IMR-90 (cell line): ENCODE measurements around the gene SGK2. TPM values are rescaled to one million over a fixed set of nuclear protein-coding genes. Genes with fewer than 3 reads are reported as not detected.

Source experiments
- ATAC-seq: fragments of 200-7000 bp; cut with Tn5 transposase; 2 replicates; pipeline ENCODE4 v1.9.1; 2020; ENCODE audit warnings: low read depth, mild to moderate bottlenecking, moderate library complexity
- BruUV-seq: library from RNA; stranded (reverse); fragments of 400-500 nt; replicated peaks from 2 replicates; lab custom pipeline; 2021; lab: Mats Ljungman, UMichigan
- CTCF ChIA-PET: fragments of 300-600 bp; formaldehyde crosslinking; extraction: SDS; loops from one replicate; lab custom pipeline; 2021; ENCODE audit warnings: antibody characterized with exemption; lab: Yijun Ruan, JAX
- POLR2A ChIA-PET: fragments of 300-600 bp; sonication (Branson Sonifier 250); formaldehyde crosslinking; loops from one replicate; lab custom pipeline; 2022; ENCODE audit warnings: antibody characterized with exemption; ENCODE audit not compliant: unreplicated experiment; lab: Charles Lee
- DNase-seq: peaks from one replicate; pipeline ENCODE4 v3.0.0; 2013
- H2AFZ ChIP-seq: replicated peaks from 2 replicates; pipeline ENCODE3; 2013; ENCODE audit warnings: low read length, mild to moderate bottlenecking; ENCODE audit not compliant: poor library complexity
- H2AK5ac ChIP-seq: 2 replicates; pipeline ENCODE4 v1.6.1; 2013; ENCODE audit warnings: low read depth, low read length, inconsistent platforms
- H2AK9ac ChIP-seq: replicated peaks from 2 replicates; pipeline ENCODE3; 2013; ENCODE audit warnings: mild to moderate bottlenecking, low read depth, low read length, moderate library complexity; ENCODE audit not compliant: poor library complexity
- H2BK120ac ChIP-seq: 2 replicates; pipeline ENCODE4 v1.6.1; 2013; ENCODE audit warnings: low read depth, low read length, inconsistent platforms
- H2BK15ac ChIP-seq: 3 replicates; pipeline ENCODE4 v1.6.1; 2013; ENCODE audit warnings: low read depth, low read length, inconsistent platforms
- H2BK20ac ChIP-seq: 2 replicates; pipeline ENCODE4 v1.6.1; 2013; ENCODE audit warnings: low read depth, mild to moderate bottlenecking, inconsistent platforms, low read length, moderate library complexity
- H2BK5ac ChIP-seq: 2 replicates; pipeline ENCODE4 v1.6.1; 2013; ENCODE audit warnings: mild to moderate bottlenecking, low read depth, low read length, inconsistent platforms; ENCODE audit not compliant: poor library complexity, severe bottlenecking
- H3K14ac ChIP-seq: replicated peaks from 2 replicates; pipeline ENCODE4 v1.6.1; 2013; ENCODE audit warnings: low read depth, low read length, inconsistent platforms
- H3K18ac ChIP-seq: 2 replicates; pipeline ENCODE4 v1.6.1; 2013; ENCODE audit warnings: low read depth, low read length, control low read depth
- H3K23ac ChIP-seq: 2 replicates; pipeline ENCODE4 v1.6.1; 2013; ENCODE audit warnings: low read depth, low read length, inconsistent platforms
- H3K27ac ChIP-seq: 2 replicates; pipeline ENCODE4 v1.5.1; 2013; ENCODE audit warnings: mild to moderate bottlenecking, control low read depth, low read length; ENCODE audit not compliant: insufficient read depth
- H3K27me3 ChIP-seq: 2 replicates; pipeline ENCODE4 v1.6.1; 2013; ENCODE audit warnings: low read length; ENCODE audit not compliant: control insufficient read depth, insufficient read depth
- H3K36me3 ChIP-seq: 2 replicates; pipeline ENCODE4 v1.6.1; 2013; ENCODE audit warnings: low read length, mixed read lengths; ENCODE audit not compliant: control insufficient read depth, insufficient read depth
- H3K4ac ChIP-seq: 2 replicates; pipeline ENCODE4 v1.6.1; 2013; ENCODE audit warnings: low read depth, low read length, inconsistent platforms
- H3K4me1 ChIP-seq: 2 replicates; pipeline ENCODE4 v1.6.1; 2013; ENCODE audit warnings: low read length, mixed read lengths; ENCODE audit not compliant: control insufficient read depth, insufficient read depth
- H3K4me2 ChIP-seq: 2 replicates; pipeline ENCODE4 v1.6.1; 2013; ENCODE audit warnings: low read depth, mild to moderate bottlenecking, control low read depth, low read length, moderate library complexity
- H3K4me3 ChIP-seq: 2 replicates; pipeline ENCODE4 v1.5.1; 2013; ENCODE audit warnings: low read depth, mild to moderate bottlenecking, control low read depth, low read length, moderate library complexity; ENCODE audit not compliant: insufficient read depth
- H3K56ac ChIP-seq: 2 replicates; pipeline ENCODE4 v1.6.1; 2013; ENCODE audit warnings: low read length, inconsistent platforms; ENCODE audit not compliant: insufficient read depth; ENCODE audit errors: extremely low read depth
- H3K79me1 ChIP-seq, 2 experiments: 2 replicates each; pipeline ENCODE4 v1.6.1; 2013; ENCODE audit warnings: low read length in 2 of 2, inconsistent platforms in 1 of 2, low read depth in 1 of 2
- H3K9ac ChIP-seq: 2 replicates; pipeline ENCODE4 v1.6.1; 2013; ENCODE audit warnings: low read depth, low read length, control low read depth
- H3K9me1 ChIP-seq: 2 replicates; pipeline ENCODE4 v1.6.1; 2013; ENCODE audit warnings: low read length, inconsistent platforms; ENCODE audit not compliant: insufficient read depth
- H3K9me3 ChIP-seq: 2 replicates; pipeline ENCODE4 v1.6.1; 2013; ENCODE audit warnings: low read length; ENCODE audit not compliant: control insufficient read depth, insufficient read depth
- H4K20me1 ChIP-seq: 2 replicates; pipeline ENCODE4 v1.6.1; 2013; ENCODE audit warnings: low read length, inconsistent platforms; ENCODE audit not compliant: insufficient read depth
- H4K5ac ChIP-seq: 2 replicates; pipeline ENCODE4 v1.6.1; 2013; ENCODE audit warnings: mild to moderate bottlenecking, low read depth, low read length, control low read depth
- H4K8ac ChIP-seq, 2 experiments: 2 replicates each; pipeline ENCODE4 v1.6.1; 2013; ENCODE audit warnings: low read depth in 2 of 2, low read length in 2 of 2, control low read depth in 1 of 2, inconsistent platforms in 1 of 2
- H4K91ac ChIP-seq: 2 replicates; pipeline ENCODE4 v1.6.1; 2013; ENCODE audit warnings: low read depth, low read length, inconsistent platforms; ENCODE audit not compliant: insufficient read depth
- BHLHE40 ChIP-seq: fragments of 150-350 bp; IDR thresholded peaks from 2 replicates; pipeline ENCODE4 v1.6.1; 2016; ENCODE audit warnings: mild to moderate bottlenecking, low read depth, low read length
- CEBPB ChIP-seq: IDR thresholded peaks from 2 replicates; pipeline ENCODE4 v1.6.1; 2012; ENCODE audit warnings: low read depth, low read length, improper control_type of control experiment
- CHD1 ChIP-seq: IDR thresholded peaks from 2 replicates; pipeline ENCODE4 v1.6.1; 2012; ENCODE audit warnings: low read depth, low read length, improper control_type of control experiment
- ELK1 ChIP-seq: fragments of 150-350 bp; IDR thresholded peaks from 2 replicates; pipeline ENCODE4 v1.6.1; 2016; ENCODE audit warnings: low read depth, mild to moderate bottlenecking, low read length, moderate library complexity, borderline replicate concordance
- FOS ChIP-seq: fragments of 150-350 bp; IDR thresholded peaks from 2 replicates; pipeline ENCODE4 v1.6.1; 2016; ENCODE audit warnings: low read depth, low read length
- MAFK ChIP-seq: IDR thresholded peaks from 2 replicates; pipeline ENCODE4 v1.6.1; 2012; ENCODE audit warnings: low read depth, low read length, improper control_type of control experiment
- MAZ ChIP-seq: IDR thresholded peaks from 2 replicates; pipeline ENCODE4 v1.6.1; 2012; ENCODE audit warnings: low read depth, mild to moderate bottlenecking, low read length, improper control_type of control experiment, moderate library complexity, borderline replicate concordance
- MXI1 ChIP-seq: IDR thresholded peaks from 2 replicates; pipeline ENCODE4 v1.6.1; 2012; ENCODE audit warnings: low read depth, mild to moderate bottlenecking, low read length, moderate library complexity, borderline replicate concordance
- NFE2L2 ChIP-seq: fragments of 150-350 bp; IDR thresholded peaks from 2 replicates; pipeline ENCODE4 v1.6.1; 2016; ENCODE audit warnings: low read depth, mild to moderate bottlenecking, low read length
- POLR2A ChIP-seq: IDR thresholded peaks from 2 replicates; pipeline ENCODE4 v1.6.1; 2012; ENCODE audit warnings: mild to moderate bottlenecking, low read depth, low read length
- RAD21 ChIP-seq: IDR thresholded peaks from 2 replicates; pipeline ENCODE4 v1.6.1; 2012; ENCODE audit warnings: low read length, improper control_type of control experiment
- RCOR1 ChIP-seq: IDR thresholded peaks from 2 replicates; pipeline ENCODE4 v1.6.1; 2012; ENCODE audit warnings: mild to moderate bottlenecking, low read length, improper control_type of control experiment; ENCODE audit not compliant: insufficient replicate concordance
- RFX5 ChIP-seq: IDR thresholded peaks from 2 replicates; pipeline ENCODE4 v1.8.0; 2012; ENCODE audit warnings: low read depth, mild to moderate bottlenecking, low read length, moderate library complexity
- SMC3 ChIP-seq: fragments of 150-350 bp; IDR thresholded peaks from 2 replicates; pipeline ENCODE4 v1.6.1; 2016; ENCODE audit warnings: low read depth, mild to moderate bottlenecking, antibody characterized with exemption, low read length, moderate library complexity
- USF2 ChIP-seq: fragments of 150-350 bp; IDR thresholded peaks from 2 replicates; pipeline ENCODE4 v1.6.1; 2017; ENCODE audit warnings: mild to moderate bottlenecking, antibody characterized with exemption, low read length, low read depth
- WGBS, 2 experiments: methylation state at CpG; one replicate each; pipeline versions ENCODE4 v1.1.5 to v1.1.7; 2013; ENCODE audit warnings: missing lambda C conversion rate in 2 of 2; ENCODE audit not compliant: insufficient read length in 1 of 2; ENCODE audit errors: extremely low coverage in 2 of 2; 5-methylcytosine and 5-hydroxymethylcytosine counted together
- dilution Hi-C: fragments of 300-500 bp; cut with HindIII; formaldehyde crosslinking; loops from one replicate; pipeline ENCODE4 v1.14.3; 2018; ENCODE audit warnings: low sequenced_read_pairs; ENCODE audit not compliant: unreplicated experiment
- in situ Hi-C: fragments of 300-500 bp; cut with MboI; formaldehyde crosslinking; loops from 3 replicates; pipeline ENCODE4 v1.14.3; 2019; ENCODE audit warnings: low sequenced_read_pairs, inconsistent platforms, mixed read lengths
- intact Hi-C: fragments of 100-400 bp; cut with micrococcal nuclease; formaldehyde crosslinking; loops from 2 replicates; pipeline ENCODE4 v1.10.0; 2022
- polyA plus RNA-seq, 3 experiments: library from polyadenylated mRNA; depleted of rRNA; stranded (reverse); fragments of >200 nt; gene quantifications; 2 replicates each; pipeline ENCODE4 v1.2.3, GENCODE V29; 2012; ENCODE audit warnings: low replicate concordance in 1 of 3
- total RNA-seq: library from RNA; depleted of rRNA; stranded (reverse); fragments of >200 nt; gene quantifications from 2 replicates; pipeline ENCODE4 v1.2.3, GENCODE V29; 2012
- TF ChIP-seq, protein P1 (sequence below): conservative IDR thresholded peaks from 2 replicates; pipeline ENCODE4 v1.5.1; 2012; ENCODE audit warnings: mild to moderate bottlenecking, low read depth, low read length, improper control_type of control experiment

Gene SGK2
- total and polyA plus RNA-seq, 2 of the 4 experiments (the other 2 are of a cell fraction) = under 0.01 to 0.10 TPM

DNA sequence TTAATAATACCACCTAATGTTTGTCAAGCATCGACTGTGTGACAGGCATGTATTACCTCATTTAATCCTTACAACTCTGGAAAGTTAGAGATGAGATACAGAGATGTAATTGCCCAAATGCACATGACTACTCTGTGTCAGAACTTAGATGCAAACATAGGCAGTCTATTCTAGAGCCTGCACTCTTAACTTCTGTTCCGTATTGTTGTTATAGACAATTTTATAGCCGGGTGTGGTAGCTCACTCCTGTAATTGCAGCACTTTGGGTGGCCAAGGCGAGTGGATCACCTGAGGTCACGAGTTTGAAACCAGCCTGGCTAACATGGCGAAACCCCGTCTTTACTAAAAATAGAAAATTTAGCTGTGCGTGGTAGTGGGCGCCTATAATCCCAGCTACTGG, 46.9 kb downstream of the SGK2 start:
- 92% methylated on average over 4 of the region's 9 CpGs; no CpG with 5 or more reads in 1 of the 2 experiments for WGBS, 2 experiments
- Histone ChIP-seq H3K18ac (no peak overlapping the region), H3K9me1 (no peaks in the 10 kb centered on the region), H3K27me3 (no peaks in the 10 kb centered on the region), H2AFZ (no peak overlapping the region), H2BK120ac (no peak overlapping the region), H4K91ac (no peak overlapping the region), H3K4ac (no peak overlapping the region), H4K8ac (no peak overlapping the region), H3K36me3 (peaks cover 12% of the 10 kb centered on the region), H2BK20ac (no peak overlapping the region), H2BK15ac (no peak overlapping the region), H3K79me1 (peaks cover 0 to 3% of the 10 kb centered on the region in 2 experiments; a peak in 1 of 4 replicates), H3K14ac (no peak overlapping the region), H3K4me1 (no peaks in the 10 kb centered on the region), H2AK5ac (no peak overlapping the region), H3K56ac (no peak overlapping the region), H3K9ac (no peak overlapping the region), H3K4me3 (no peak overlapping the region), H3K9me3 (no peaks in the 10 kb centered on the region), H3K23ac (no peak overlapping the region), H4K5ac (no peak overlapping the region), H3K27ac (no peak overlapping the region), H2BK5ac (no peak overlapping the region), H2AK9ac (no peak overlapping the region), H3K4me2 (no peak overlapping the region), H4K20me1 (no peaks in the 10 kb centered on the region)
- in situ Hi-C loops (no loop called here), dilution Hi-C loops (no loop called here), intact Hi-C loops (no loop called here)
- no TSS peak for BruUV-seq
- no peak for ATAC-seq
- CTCF ChIA-PET = no interaction called here
- POLR2A ChIA-PET = no interaction called here
- TF ChIP-seq, protein P1, sequence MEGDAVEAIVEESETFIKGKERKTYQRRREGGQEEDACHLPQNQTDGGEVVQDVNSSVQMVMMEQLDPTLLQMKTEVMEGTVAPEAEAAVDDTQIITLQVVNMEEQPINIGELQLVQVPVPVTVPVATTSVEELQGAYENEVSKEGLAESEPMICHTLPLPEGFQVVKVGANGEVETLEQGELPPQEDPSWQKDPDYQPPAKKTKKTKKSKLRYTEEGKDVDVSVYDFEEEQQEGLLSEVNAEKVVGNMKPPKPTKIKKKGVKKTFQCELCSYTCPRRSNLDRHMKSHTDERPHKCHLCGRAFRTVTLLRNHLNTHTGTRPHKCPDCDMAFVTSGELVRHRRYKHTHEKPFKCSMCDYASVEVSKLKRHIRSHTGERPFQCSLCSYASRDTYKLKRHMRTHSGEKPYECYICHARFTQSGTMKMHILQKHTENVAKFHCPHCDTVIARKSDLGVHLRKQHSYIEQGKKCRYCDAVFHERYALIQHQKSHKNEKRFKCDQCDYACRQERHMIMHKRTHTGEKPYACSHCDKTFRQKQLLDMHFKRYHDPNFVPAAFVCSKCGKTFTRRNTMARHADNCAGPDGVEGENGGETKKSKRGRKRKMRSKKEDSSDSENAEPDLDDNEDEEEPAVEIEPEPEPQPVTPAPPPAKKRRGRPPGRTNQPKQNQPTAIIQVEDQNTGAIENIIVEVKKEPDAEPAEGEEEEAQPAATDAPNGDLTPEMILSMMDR = no peak
- TF ChIP-seq CHD1 (no peak), NFE2L2 (no peak), USF2 (no peak), BHLHE40 (no peak), MXI1 (no peak), FOS (no peak), SMC3 (no peak), MAFK (no peak), RAD21 (no peak), ELK1 (no peak), CEBPB (no peak), POLR2A (no peak), RCOR1 (no peak), MAZ (no peak), RFX5 (no peak)
- DNase-seq = no peak
